SJSA1 (cell line): ENCODE data around the gene CDC37. TPM values are rescaled to one million over a fixed set of nuclear protein-coding genes. Genes with fewer than 3 reads are reported as not detected.
A peak's percentile ranks its signal among the peaks of the same experiment; 100 is the strongest.
"Not testable (repeated sequence)": the region's sequence is repeated elsewhere in the genome, so short reads cannot be mapped to it uniquely, and the experiment has no call there.

Source experiments
- DNase-seq, 2 experiments: peaks; one replicate each; pipeline ENCODE4 v3.0.0-alpha.2; 2015 to 2020; ENCODE audit warnings: low spot score in 2 of 2, low read depth in 1 of 2
- H3K27ac ChIP-seq: fragments of 250-450 bp; sonication (Bioruptor Pico); 2 replicates; pipeline ENCODE4 v1.5.1; 2020; ENCODE audit warnings: mild to moderate bottlenecking, moderate library complexity
- H3K27me3 ChIP-seq: fragments of 250-450 bp; sonication (Bioruptor Pico); replicated peaks from 2 replicates; pipeline ENCODE4 v1.5.1; 2020; ENCODE audit warnings: mild to moderate bottlenecking, moderate library complexity
- H3K36me3 ChIP-seq: fragments of 250-450 bp; sonication (Bioruptor Pico); 2 replicates; pipeline ENCODE4 v1.5.1; 2020; ENCODE audit warnings: mild to moderate bottlenecking
- H3K4me1 ChIP-seq: fragments of 250-450 bp; sonication (Bioruptor Pico); replicated peaks from 2 replicates; pipeline ENCODE4 v1.6.1; 2021; ENCODE audit warnings: mild to moderate bottlenecking
- H3K4me3 ChIP-seq: fragments of 250-450 bp; sonication (Bioruptor Pico); 2 replicates; pipeline ENCODE4 v1.5.1; 2020; ENCODE audit warnings: mild to moderate bottlenecking
- H3K9me3 ChIP-seq: fragments of 250-450 bp; sonication (Bioruptor Pico); replicated peaks from 2 replicates; pipeline ENCODE4 v1.5.1; 2020; ENCODE audit warnings: mild to moderate bottlenecking
- total RNA-seq: library from RNA; depleted of rRNA; stranded (reverse); fragments of >200 nt; shearing (Covaris generic); gene quantifications from 2 replicates; pipeline ENCODE4 v1.2.3, GENCODE V29; 2014

CDC37 gene
- total RNA-seq, 1 experiment from 2014 or later = 367 TPM

DNA sequence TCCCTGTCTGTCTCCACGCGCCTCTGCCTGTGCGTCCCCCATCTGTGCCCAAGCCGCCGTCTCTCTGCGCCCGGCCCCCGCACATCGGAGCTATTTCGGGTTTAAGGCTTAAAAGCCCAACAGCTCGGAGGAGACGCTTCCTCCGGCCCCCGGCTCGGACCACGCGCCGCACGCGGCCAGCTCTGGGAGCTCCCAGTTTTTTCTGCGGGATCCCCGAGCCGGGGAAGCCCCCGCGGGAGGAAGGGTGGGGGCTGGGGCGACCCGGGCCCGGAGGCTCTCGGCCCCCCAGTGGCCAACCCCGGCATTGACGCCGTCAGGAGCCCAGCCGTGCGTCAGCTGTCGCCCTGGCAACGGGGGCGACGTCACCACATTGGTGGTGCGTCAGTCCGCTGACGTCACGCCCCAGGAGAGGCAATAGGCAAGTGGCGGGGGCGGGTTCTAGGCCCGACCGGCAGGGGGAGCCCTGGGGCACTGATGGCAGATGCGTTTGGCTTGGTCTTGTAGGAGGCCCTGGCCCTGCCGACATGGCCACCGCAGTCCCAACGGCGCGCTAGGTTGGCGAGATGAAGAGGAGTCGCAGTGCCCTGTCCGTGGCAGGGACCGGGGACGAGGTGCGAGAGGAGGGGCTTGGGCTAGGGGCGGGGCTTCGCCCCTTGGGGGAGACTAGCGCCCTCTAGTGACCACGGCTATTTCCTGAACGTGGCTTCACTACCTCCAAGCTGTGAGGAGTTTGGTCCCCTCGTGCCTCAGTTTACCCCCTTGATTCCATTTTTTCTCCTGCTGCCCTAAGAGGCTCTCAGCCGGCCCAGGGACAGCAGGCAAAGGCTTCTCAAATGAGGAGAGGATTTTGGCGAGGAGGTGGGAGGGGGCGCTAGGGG lies 13.3 kb upstream of the CDC37 start:
- Histone ChIP-seq H3K27ac (peak overlapping the region; percentile 52), H3K36me3 (peaks cover 5% of the 10 kb centered on the region), H3K9me3 (peaks cover 3% of the 10 kb centered on the region; the same call in 1 of the 2 replicates), H3K4me3 (peak overlapping the region; percentile 50), H3K4me1 (peaks cover 66% of the 10 kb centered on the region), H3K27me3 (no peaks in the 10 kb centered on the region)
- DNase-seq = peak; percentile 95 to 96

GRCh38 chr19:10416083-10416379 lies 12.7 kb upstream of the CDC37 start:
- H3K36me3 ChIP-seq = peaks cover 5% of the 10 kb centered on the region

DNA sequence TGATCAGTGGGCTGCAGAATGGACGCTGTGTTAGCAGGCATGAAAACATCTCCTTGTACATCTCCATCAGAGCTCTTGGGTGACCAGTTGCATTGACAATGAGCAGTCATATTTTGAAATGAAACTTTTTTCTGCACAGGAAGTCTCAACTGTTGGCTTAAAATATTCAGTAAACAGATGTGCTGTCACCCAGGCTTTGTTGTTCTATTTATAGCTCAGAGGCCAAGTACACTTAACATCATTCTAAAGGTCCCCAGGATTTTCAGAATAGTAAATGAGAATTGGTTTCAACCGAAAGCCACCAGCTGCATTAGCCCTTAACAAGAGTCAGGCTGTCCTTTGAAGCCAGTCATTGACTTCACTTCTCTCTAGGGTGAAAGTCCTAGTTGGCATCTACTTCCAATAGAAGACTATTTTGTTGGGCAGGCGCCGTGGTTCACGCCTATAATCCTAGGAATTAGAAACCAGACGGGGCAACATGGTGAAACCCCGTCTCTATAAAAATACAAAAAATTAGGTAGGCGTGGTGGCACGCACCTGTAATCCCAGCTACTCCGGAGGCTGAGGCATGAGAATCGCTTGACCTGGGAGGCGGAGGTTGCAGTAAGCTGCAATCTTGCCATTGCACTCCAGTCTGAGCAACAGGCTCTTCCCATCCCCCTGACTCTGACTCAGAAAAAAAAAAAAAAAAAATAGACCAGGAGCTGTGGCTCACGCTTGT lies 9.1 kb upstream of the CDC37 start:
- H3K27ac ChIP-seq = peak overlapping the region; percentile 75
- H3K4me1 ChIP-seq = peaks cover 60% of the 10 kb centered on the region
- no peaks in the 10 kb centered on the region for H3K36me3 ChIP-seq
- peaks cover 3% of the 10 kb centered on the region; the same call in 1 of the 2 replicates for H3K9me3 ChIP-seq
- DNase-seq = peak in 1 of 2 experiments; percentile 57
- H3K27me3 ChIP-seq = no peaks in the 10 kb centered on the region
- no peak overlapping the region for H3K4me3 ChIP-seq

More at GRCh38 chr19:10416083-10416379, 12.7 kb upstream of the CDC37 start:
- Histone ChIP-seq H3K4me3 (peak overlapping the region; percentile 50), H3K27me3 (no peaks in the 10 kb centered on the region), H3K4me1 (peaks cover 64% of the 10 kb centered on the region), H3K27ac (peak overlapping the region; percentile 52), H3K9me3 (peaks cover 3% of the 10 kb centered on the region; the same call in 1 of the 2 replicates)
- DNase-seq = no peak

- not testable (repeated sequence) for H3K4me3 ChIP-seq, H3K27me3 ChIP-seq, DNase-seq, H3K36me3 ChIP-seq, H3K9me3 ChIP-seq
- H3K27ac ChIP-seq = peak overlapping the region; percentile 75; the same call in 1 of the 2 replicates
- H3K4me1 ChIP-seq = peaks cover 55% of the 10 kb centered on the region
These were observed 7.9 kb upstream of the CDC37 start for GRCh38 chr19:10411224-10411623.

DNA sequence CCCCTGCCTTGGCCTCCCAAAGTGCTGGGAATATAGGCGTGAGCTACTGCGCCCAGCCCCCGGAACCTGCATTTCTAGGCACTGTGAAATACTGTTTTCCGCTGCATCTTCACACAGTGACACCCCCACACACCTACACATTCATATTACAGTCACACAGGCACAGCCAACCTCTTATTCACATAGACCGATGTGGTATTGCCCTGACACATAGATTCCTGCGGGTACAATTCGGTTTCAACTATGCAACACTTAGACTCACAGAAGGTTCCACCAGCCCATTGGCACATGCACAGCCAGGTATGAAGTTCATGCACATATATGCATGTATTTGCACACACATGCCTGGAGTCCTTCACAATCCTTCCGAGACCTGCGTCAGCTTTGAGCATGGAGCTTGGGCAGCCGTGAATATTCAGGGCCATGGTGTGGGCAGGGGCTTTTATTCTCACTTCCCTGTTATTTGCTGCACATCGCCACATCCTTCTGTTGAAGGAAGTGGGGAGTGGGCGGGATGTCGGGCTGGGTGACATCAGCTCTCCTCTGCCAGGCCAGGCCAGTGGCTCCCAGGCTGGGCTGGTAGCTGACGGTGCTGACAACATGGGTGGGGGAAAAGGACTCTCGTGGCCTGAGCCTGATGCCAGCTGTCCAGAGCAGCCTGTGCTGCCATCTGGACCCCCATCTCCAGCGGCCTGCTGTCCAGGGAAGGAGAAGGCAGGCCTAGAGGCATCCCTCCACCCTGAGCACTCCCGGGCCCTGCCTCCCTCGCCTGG lies 5.4 kb upstream of the CDC37 start:
- no peaks in the 10 kb centered on the region for H3K27me3 ChIP-seq
- no peak overlapping the region; the same call in 1 of the 2 replicates for H3K27ac ChIP-seq
- H3K4me1 ChIP-seq = peaks cover 62% of the 10 kb centered on the region
- H3K36me3 ChIP-seq = no peaks in the 10 kb centered on the region
- H3K4me3 ChIP-seq = no peak overlapping the region
- no peak for DNase-seq
- H3K9me3 ChIP-seq = no peaks in the 10 kb centered on the region

GRCh38 chr19:10407096-10407495 lies 3.8 kb upstream of the CDC37 start:
- no peak for DNase-seq
- H3K4me1 ChIP-seq = peaks cover 51% of the 10 kb centered on the region
- peaks cover 6% of the 10 kb centered on the region for H3K36me3 ChIP-seq
- no peak overlapping the region for H3K27ac ChIP-seq
- H3K4me3 ChIP-seq = no peak overlapping the region
- H3K9me3 ChIP-seq = no peaks in the 10 kb centered on the region
- no peaks in the 10 kb centered on the region for H3K27me3 ChIP-seq

- Histone ChIP-seq H3K4me1 (peaks cover 52% of the 10 kb centered on the region), H3K4me3 (no peak overlapping the region), H3K27ac (no peak overlapping the region), H3K27me3 (no peaks in the 10 kb centered on the region), H3K36me3 (peaks cover 15% of the 10 kb centered on the region), H3K9me3 (no peaks in the 10 kb centered on the region)
- no peak for DNase-seq
These were observed 2.8 kb upstream of the CDC37 start for GRCh38 chr19:10406191-10406590.

GRCh38 chr19:10404888-10405820 lies 1.8 kb upstream of the CDC37 start:
- H3K27me3 ChIP-seq = no peaks in the 10 kb centered on the region
- peaks cover 25% of the 10 kb centered on the region for H3K36me3 ChIP-seq
- no peak overlapping the region; the same call in 1 of the 2 replicates for H3K27ac ChIP-seq
- H3K4me3 ChIP-seq = peak overlapping the region; percentile 83
- no peak for DNase-seq
- H3K9me3 ChIP-seq = no peaks in the 10 kb centered on the region
- H3K4me1 ChIP-seq = peaks cover 51% of the 10 kb centered on the region

DNA sequence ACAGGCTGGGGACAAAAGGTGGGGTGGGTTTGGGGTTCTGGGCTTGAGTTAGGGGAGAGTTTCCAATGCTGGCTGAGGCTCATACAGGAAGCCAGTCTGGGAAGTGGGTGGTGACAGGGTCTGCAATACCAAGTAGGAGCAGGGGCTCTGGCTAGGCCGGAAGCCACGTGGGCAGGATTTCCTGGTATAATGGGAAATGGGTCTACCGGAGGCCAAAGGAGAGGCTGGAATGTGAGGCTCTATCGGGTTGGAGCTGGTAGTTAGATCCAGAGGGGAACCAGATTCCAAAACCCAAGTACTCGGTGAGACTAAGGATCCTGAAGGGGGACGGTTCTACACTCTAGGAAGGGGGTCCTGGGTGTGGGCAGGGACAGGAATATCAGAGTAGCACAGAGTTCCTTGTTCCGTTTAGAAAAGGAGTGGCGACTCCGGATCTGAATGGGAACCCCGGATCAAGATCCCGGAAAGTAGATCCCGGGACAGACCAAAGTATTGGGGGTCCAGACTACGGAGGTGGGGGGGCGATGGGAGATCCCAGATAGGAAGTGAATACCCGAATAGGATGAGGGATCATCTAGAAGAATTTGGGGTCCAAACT lies 802 bp downstream of the CDC37 start:
- peaks cover 33% of the 10 kb centered on the region for H3K4me1 ChIP-seq
- peak overlapping the region; percentile 83 for H3K4me3 ChIP-seq
- H3K9me3 ChIP-seq = no peaks in the 10 kb centered on the region
- no peaks in the 10 kb centered on the region for H3K27me3 ChIP-seq
- peak in 1 of 2 experiments; percentile 74 for DNase-seq
- peak overlapping the region; percentile 48 for H3K27ac ChIP-seq
- peaks cover 46% of the 10 kb centered on the region for H3K36me3 ChIP-seq

GRCh38 chr19:10399878-10400277 lies 3.5 kb downstream of the CDC37 start:
- Histone ChIP-seq H3K36me3 (peaks cover 63% of the 10 kb centered on the region), H3K9me3 (no peaks in the 10 kb centered on the region), H3K4me1 (peaks cover 24% of the 10 kb centered on the region), H3K27me3 (no peaks in the 10 kb centered on the region), H3K4me3 (no peak overlapping the region), H3K27ac (no peak overlapping the region)
- no peak for DNase-seq

DNA sequence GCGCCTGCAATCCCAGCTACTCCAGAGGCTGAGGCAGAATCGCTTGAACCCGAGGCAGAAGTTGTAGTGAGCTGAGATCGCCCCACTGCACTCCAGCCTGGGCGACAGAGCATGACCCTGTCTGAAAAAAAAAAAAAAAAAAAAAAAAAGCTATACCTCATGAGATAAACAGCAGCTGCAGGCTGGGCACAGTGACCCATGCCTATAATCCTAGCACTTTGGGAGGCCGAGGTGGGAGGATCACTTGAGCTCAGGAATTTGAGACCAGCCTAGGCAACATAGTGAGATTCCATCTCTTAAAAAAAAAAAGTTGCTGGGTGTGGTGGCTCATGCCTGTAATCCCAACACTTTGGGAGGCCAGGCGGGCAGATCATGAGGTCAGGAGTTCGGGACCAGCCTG lies 4.0 kb downstream of the CDC37 start:
- not testable (repeated sequence) for DNase-seq, H3K9me3 ChIP-seq, H3K4me3 ChIP-seq, H3K27me3 ChIP-seq, H3K27ac ChIP-seq
- H3K4me1 ChIP-seq = peaks cover 22% of the 10 kb centered on the region
- H3K36me3 ChIP-seq = peaks cover 68% of the 10 kb centered on the region

- no peak overlapping the region for H3K27ac ChIP-seq
- no peaks in the 10 kb centered on the region for H3K27me3 ChIP-seq
- peaks cover 73% of the 10 kb centered on the region for H3K36me3 ChIP-seq
- DNase-seq = no peak
- H3K4me3 ChIP-seq = no peak overlapping the region
- no peaks in the 10 kb centered on the region for H3K9me3 ChIP-seq
- H3K4me1 ChIP-seq = peaks cover 18% of the 10 kb centered on the region
These were observed 4.5 kb downstream of the CDC37 start for GRCh38 chr19:10398819-10399218.
